A673 (cell line): ENCODE measurements around the gene LGALS3.

Source experiments
- EZH2 ChIP-seq: fragments of 200-600 bp; sonication (generic); IDR thresholded peaks from 2 replicates; pipeline ENCODE4 v1.6.1; 2017; ENCODE audit warnings: borderline replicate concordance, low read depth, mild to moderate bottlenecking, mixed read lengths, antibody characterized with exemption, low read length; ENCODE audit not compliant: poor library complexity, severe bottlenecking
- TF ChIP-seq, protein P1 (sequence below): fragments of 300-800, 200-600 bp; sonication (generic); conservative IDR thresholded peaks from 2 replicates; pipeline ENCODE4 v1.5.1; 2017; ENCODE audit warnings: low read depth, mild to moderate bottlenecking, antibody characterized with exemption, low read length, moderate library complexity, mixed read lengths

DNA sequence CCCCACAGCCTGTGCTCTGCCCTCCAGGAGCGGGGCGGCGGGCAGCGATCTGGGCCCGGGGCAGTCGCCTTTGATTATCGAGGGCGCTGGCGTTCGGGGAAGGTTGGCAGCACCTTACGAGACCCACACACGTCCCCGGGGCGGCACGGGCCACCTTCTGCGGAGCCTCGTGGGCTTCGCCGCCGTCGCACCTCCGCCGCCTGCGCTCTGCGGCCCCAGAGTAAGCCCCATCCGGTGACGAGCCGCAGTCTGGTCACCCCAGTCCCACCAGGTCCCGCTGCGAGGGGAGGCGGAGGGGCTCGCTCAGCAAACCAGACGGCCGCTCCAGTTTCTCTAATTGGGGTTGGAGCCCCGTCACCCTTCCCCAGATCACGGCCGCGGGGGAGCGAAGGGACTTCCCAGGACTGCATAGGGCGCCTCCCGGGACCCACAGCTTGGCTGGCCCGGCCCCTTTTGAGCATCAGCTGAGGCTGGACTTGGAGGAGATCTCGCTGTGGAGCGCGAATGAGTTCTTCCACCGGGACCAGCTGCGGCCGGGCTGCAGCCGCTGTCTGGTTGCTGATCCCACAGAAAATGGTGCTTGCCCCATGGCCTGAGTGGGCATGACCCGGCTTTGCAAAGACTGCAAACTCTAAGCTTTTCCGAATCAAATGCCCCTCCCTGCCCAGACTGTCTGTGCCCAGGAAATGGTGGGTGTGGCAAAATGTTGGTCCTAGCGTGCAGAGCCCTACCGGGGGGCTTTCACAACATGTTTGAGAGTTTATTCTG, 560 bp downstream of the LGALS3 start:
- TF ChIP-seq, protein P1, sequence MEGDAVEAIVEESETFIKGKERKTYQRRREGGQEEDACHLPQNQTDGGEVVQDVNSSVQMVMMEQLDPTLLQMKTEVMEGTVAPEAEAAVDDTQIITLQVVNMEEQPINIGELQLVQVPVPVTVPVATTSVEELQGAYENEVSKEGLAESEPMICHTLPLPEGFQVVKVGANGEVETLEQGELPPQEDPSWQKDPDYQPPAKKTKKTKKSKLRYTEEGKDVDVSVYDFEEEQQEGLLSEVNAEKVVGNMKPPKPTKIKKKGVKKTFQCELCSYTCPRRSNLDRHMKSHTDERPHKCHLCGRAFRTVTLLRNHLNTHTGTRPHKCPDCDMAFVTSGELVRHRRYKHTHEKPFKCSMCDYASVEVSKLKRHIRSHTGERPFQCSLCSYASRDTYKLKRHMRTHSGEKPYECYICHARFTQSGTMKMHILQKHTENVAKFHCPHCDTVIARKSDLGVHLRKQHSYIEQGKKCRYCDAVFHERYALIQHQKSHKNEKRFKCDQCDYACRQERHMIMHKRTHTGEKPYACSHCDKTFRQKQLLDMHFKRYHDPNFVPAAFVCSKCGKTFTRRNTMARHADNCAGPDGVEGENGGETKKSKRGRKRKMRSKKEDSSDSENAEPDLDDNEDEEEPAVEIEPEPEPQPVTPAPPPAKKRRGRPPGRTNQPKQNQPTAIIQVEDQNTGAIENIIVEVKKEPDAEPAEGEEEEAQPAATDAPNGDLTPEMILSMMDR: no peak
- no peak for TF ChIP-seq EZH2
